B cell (primary cell): ENCODE data around the gene HS1BP3. TPM values are rescaled to one million over a fixed set of nuclear protein-coding genes. Genes with fewer than 3 reads are reported as not detected.
A peak's percentile ranks its signal among the peaks of the same experiment; 100 is the strongest.

Experiments
- ATAC-seq: fragments of 200-7000 bp; cut with Tn5 transposase; one replicate; pipeline ENCODE4 v1.10.0; 2021; ENCODE audit warnings: low read depth, mild to moderate bottlenecking, moderate number of reproducible peaks, moderate library complexity
- CTCF ChIA-PET: fragments of 350-600 bp; sonication (Branson Sonifier 250); formaldehyde crosslinking; loops from one replicate; lab custom pipeline; 2021; ENCODE audit warnings: antibody characterized with exemption, inconsistent platforms; lab: Charles Lee
- POLR2A ChIA-PET: fragments of 350-600 bp; sonication (Branson Sonifier 250); formaldehyde crosslinking; loops from one replicate; lab custom pipeline; 2021; ENCODE audit warnings: antibody characterized with exemption; lab: Charles Lee
- DNase-seq: peaks from one replicate; pipeline ENCODE4 v3.0.0; 2013
- H2AFZ ChIP-seq: 2 replicates; pipeline ENCODE4 v1.6.1; 2012; ENCODE audit warnings: mild to moderate bottlenecking, low read depth, low read length; ENCODE audit not compliant: insufficient read depth, poor library complexity, severe bottlenecking
- H3K27ac ChIP-seq, 2 donors: 1 replicate in 1 of 2; 2 replicates in 1 of 2; pipeline ENCODE4 v1.5.1; 2012 to 2013; ENCODE audit warnings: low read length in 2 of 2, mild to moderate bottlenecking in 2 of 2, moderate library complexity in 1 of 2
- H3K27me3 ChIP-seq, 4 experiments: fragments of 200-600 bp in 1 of 4; sonication (generic) in 1 of 4; replicated peaks in 1 of 4; 1 replicate in 2 of 4; 2 replicates in 2 of 4; pipeline versions ENCODE4 v1.6.1 to v1.7.0; 2013 to 2016; ENCODE audit warnings: low read length in 3 of 4, mild to moderate bottlenecking in 2 of 4, mixed read lengths in 1 of 4, moderate library complexity in 1 of 4; ENCODE audit not compliant: insufficient read depth in 4 of 4, control insufficient read depth in 3 of 4; ENCODE audit errors: control extremely low read depth in 1 of 4
- H3K36me3 ChIP-seq, 2 experiments: replicated peaks in 1 of 2; 1 replicate in 1 of 2; 2 replicates in 1 of 2; pipeline versions ENCODE4 v1.6.1 to v1.7.1; 2013; ENCODE audit warnings: low read length in 1 of 2; ENCODE audit not compliant: insufficient read depth in 2 of 2, control insufficient read depth in 1 of 2; ENCODE audit errors: control extremely low read depth in 1 of 2, extremely low read depth in 1 of 2
- H3K4me1 ChIP-seq, 2 donors: fragments of 200-600 bp in 1 of 2; sonication (generic) in 1 of 2; 1 replicate in 1 of 2; 2 replicates in 1 of 2; pipeline versions ENCODE4 v1.5.1 to v1.6.1; 2013 to 2017; ENCODE audit warnings: low read length in 2 of 2; ENCODE audit not compliant: control insufficient read depth in 2 of 2, insufficient read depth in 2 of 2
- H3K4me2 ChIP-seq: replicated peaks from 2 replicates; pipeline ENCODE3; 2012; ENCODE audit warnings: mild to moderate bottlenecking, low read depth, low read length; ENCODE audit not compliant: poor library complexity, severe bottlenecking
- H3K4me3 ChIP-seq, 5 experiments: fragments of 200-600 bp in 1 of 5; sonication (generic) in 1 of 5; 1 replicate in 3 of 5; 2 replicates in 2 of 5; pipeline versions ENCODE4 v1.5.1 to v1.7.0; 2011 to 2016; ENCODE audit warnings: low read length in 4 of 5, mild to moderate bottlenecking in 4 of 5, low read depth in 2 of 5, control low read depth in 1 of 5, moderate library complexity in 1 of 5; ENCODE audit not compliant: insufficient read depth in 1 of 5; ENCODE audit errors: control extremely low read depth in 1 of 5, extremely low read depth in 1 of 5
- H3K79me2 ChIP-seq: fragments of 200-600 bp; sonication (generic); one replicate; pipeline ENCODE4 v1.6.0; 2016; ENCODE audit warnings: low read length; ENCODE audit not compliant: control insufficient read depth, insufficient read depth
- H3K9ac ChIP-seq: fragments of 200-600 bp; sonication (generic); 2 replicates; pipeline ENCODE4 v1.6.1; 2017; ENCODE audit warnings: mild to moderate bottlenecking, low read length, moderate library complexity
- H3K9me3 ChIP-seq, 3 donors: one replicate each; pipeline versions ENCODE4 v1.6.1 to v1.7.1; 2013; ENCODE audit warnings: low read length in 2 of 3; ENCODE audit not compliant: control insufficient read depth in 2 of 3, insufficient read depth in 1 of 3; ENCODE audit errors: control extremely low read depth in 1 of 3
- H4K20me1 ChIP-seq: 2 replicates; pipeline ENCODE4 v1.6.0; 2012; ENCODE audit warnings: mild to moderate bottlenecking, low read length; ENCODE audit not compliant: insufficient read depth, control insufficient read depth, poor library complexity, severe bottlenecking
- H3K27ac Mint-ChIP-seq: one replicate; pipeline ENCODE4 v1.8.0; 2021; ENCODE audit warnings: mixed read lengths
- H3K27me3 Mint-ChIP-seq: one replicate; pipeline ENCODE4 v1.8.0; 2021; ENCODE audit warnings: mixed read lengths
- H3K4me1 Mint-ChIP-seq: one replicate; pipeline ENCODE4 v1.8.0; 2021; ENCODE audit warnings: mixed read lengths
- H3K4me3 Mint-ChIP-seq: one replicate; pipeline ENCODE4 v1.8.0; 2021; ENCODE audit warnings: mixed read lengths
- H3K9me3 Mint-ChIP-seq: one replicate; pipeline ENCODE4 v1.8.0; 2022; ENCODE audit warnings: mixed read lengths; ENCODE audit not compliant: insufficient read depth
- CTCF ChIP-seq: fragments of 200-600 bp; IDR thresholded peaks from one replicate; pipeline ENCODE4 v1.8.0; 2022; ENCODE audit warnings: antibody characterized with exemption, mild to moderate bottlenecking
- EZH2 ChIP-seq: IDR thresholded peaks from 2 replicates; pipeline ENCODE4 v1.6.1; 2012; ENCODE audit warnings: borderline replicate concordance, low read depth, mild to moderate bottlenecking, moderate library complexity, low read length; ENCODE audit not compliant: insufficient read depth, poor library complexity, severe bottlenecking
- WGBS: methylation state at CpG from one replicate; pipeline ENCODE4 v1.1.5; 2013; ENCODE audit warnings: missing lambda C conversion rate; ENCODE audit not compliant: insufficient coverage; 5-methylcytosine and 5-hydroxymethylcytosine counted together
- intact Hi-C: fragments of 100-400 bp; cut with micrococcal nuclease; formaldehyde crosslinking; loops from one replicate; pipeline ENCODE4 v1.10.0; 2022
- polyA plus RNA-seq: library from polyadenylated mRNA; depleted of rRNA; stranded (reverse); fragments of >200 nt; gene quantifications from 2 replicates; pipeline ENCODE4 v1.2.3, GENCODE V29; 2012
- total RNA-seq, 2 donors: library from RNA; stranded (reverse); fragments of 120-200 nt in 1 of 2; gene quantifications; 1 replicate in 1 of 2; 2 replicates in 1 of 2; pipeline versions ENCODE4 v1.2.3 to v1.2.4, GENCODE V29; 2013 to 2022

HS1BP3 gene
- total and polyA plus RNA-seq, 2 donors (not counting 1 experiment from before 2014, with no cell fraction given), result 27.8 to 28.7 TPM

GRCh38 chr2:20663196-20664070 is 12.5 kb upstream of the HS1BP3 start:
- H3K4me3 Mint-ChIP-seq, result no peak overlapping the region
- Histone ChIP-seq H4K20me1 (no peaks in the 10 kb centered on the region), H3K9ac (no peak overlapping the region), H3K79me2 (peaks cover 3% of the 10 kb centered on the region), H3K4me2 (no peak overlapping the region), H3K9me3 (peaks cover 0 to 11% (median 0%) of the 10 kb centered on the region in 3 donors), H3K4me1 (peaks cover 25 to 40% of the 10 kb centered on the region in 2 donors), H2AFZ (no peak overlapping the region), H3K27ac (no peak overlapping the region), H3K36me3 (no peaks in the 10 kb centered on the region), H3K4me3 (no peak overlapping the region), H3K27me3 (peaks cover 0 to 72% (median 13%) of the 10 kb centered on the region in 4 experiments)
- 69% methylated on average over 3 of the region's 7 CpGs for WGBS
- ATAC-seq, result no peak
- ChIA-PET POLR2A (interaction anchor here (1.4 to 1.5 kb wide), 2 partner anchors 12 to 13 kb away, joined by 5 read pairs; no protein-coding TSS in a partner anchor), CTCF (interaction anchor here (0.6 to 8.9 kb wide), 9 partner anchors 11 to 311 kb away, joined by 3 to 331 read pairs (median 4); partner anchors contain the start of gene HS1BP3)
- intact Hi-C loops, result no loop called here
- H3K4me1 Mint-ChIP-seq, result peaks cover 33% of the 10 kb centered on the region
- TF ChIP-seq EZH2, result no peak
- no peak for TF ChIP-seq CTCF
- DNase-seq, result peak; percentile 24
- no peaks in the 10 kb centered on the region for H3K9me3 Mint-ChIP-seq
- H3K27ac Mint-ChIP-seq, result no peak overlapping the region
- H3K27me3 Mint-ChIP-seq, result peaks cover 23% of the 10 kb centered on the region
